ENCODE results near the gene CC2D2A.
A peak's percentile ranks its signal among the peaks of the same experiment; 100 is the strongest.

CC2D2A gene

DNA sequence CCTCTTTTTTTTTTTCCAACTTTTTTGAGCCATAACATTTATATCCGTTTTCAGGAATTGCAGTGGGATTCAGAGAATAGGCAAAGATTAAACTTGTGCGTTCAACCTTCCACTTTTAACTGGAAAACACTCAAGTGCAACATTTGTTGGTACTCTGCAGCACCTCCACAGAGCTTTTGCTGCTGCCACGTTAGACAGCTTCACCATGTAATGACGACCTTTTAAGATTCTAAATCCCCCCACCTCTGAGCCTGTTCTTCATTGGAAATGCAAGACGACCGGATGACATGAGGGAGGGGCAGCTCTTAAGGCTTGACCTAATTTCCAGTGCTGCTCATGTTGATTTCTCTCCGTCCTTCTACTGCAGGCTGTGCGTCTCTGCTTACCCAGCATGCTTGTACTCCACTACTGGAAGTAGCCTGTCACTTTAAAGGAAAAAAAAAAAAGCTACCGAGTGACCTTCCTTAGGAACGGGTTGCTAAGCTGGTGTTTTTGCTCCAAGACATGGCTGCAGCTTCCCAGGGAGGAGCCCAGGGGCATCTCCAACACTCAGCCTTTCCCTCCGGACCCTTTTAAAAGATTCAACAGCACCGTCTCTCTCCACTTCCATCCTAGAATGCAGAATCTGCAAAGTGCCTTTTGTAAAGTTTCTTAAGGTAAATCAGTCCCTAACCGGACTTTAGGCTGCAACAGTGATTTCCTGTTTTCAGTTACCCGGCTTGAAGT lies at the start of gene CC2D2A:
CC2D2A (plus strand) TSS at position 481 of the 726 bp plus-strand sequence. CDS start 6,051 bp downstream, outside the sequence.
- DNase-seq (ENCODE audit: low spot score) = no peak

DNA sequence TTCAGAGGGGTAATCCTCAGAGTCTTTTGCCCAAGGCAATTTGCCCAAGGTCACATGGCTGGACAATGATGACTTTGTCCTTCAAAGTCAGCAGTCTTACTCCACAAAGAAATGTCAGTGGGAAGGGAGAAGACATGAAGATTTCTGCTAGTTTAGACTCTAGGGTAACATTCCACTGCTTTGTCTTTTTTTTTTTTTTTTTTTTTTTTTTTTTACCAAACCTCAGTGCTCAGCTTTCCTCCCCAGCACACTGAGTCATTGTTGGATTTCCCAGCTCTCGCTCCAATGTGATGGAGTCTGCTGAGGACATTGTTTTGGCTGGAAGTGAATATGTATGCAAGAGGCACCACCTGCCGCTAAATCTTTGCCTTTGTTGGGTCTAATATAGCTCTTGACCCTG lies 49.0 kb upstream of the CC2D2A start:
- no peak for DNase-seq (ENCODE audit: low spot score)

DNA sequence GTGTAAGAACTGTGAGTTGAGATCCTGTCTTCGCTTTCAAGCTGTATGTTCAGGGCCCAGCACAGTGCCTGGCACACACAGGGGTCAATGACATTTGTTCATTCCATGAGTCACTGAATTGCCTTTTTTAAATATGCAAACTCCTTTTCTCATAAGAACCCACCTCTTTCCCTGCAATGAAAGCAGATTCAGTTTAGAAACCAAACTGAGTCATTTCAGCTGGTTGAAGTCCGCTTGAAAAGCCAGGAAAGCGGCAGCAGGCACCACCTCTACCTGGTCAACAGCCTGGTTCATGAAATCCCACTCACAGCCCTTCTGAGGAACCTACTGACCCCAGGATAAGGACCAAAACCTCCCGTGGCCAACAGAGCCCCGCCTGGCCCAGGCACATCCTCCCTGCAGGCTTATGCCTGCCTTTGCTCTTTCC lies 46.4 kb upstream of the CC2D2A start:
- DNase-seq (ENCODE audit: low spot score) = no peak

DNA sequence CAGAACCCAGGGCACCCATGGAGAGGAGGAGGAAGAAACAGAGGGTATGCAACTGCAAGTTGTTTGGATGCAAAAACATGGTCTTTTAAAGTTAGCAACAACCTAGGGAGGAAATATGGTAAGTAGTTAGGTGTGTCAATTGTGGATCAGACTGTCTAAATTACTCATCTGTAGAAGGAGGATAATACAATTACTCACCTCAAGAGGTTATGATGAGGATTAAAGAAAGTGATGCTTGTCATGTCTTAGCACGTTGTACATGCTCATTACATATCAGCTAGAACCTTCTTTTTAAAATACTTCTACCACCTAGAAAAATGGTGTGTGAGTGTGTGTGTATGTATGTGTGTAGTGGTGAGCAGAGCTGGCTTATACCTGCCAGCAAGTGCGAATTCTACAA lies 44.2 kb upstream of the CC2D2A start:
- DNase-seq (ENCODE audit: low spot score) = no peak

DNA sequence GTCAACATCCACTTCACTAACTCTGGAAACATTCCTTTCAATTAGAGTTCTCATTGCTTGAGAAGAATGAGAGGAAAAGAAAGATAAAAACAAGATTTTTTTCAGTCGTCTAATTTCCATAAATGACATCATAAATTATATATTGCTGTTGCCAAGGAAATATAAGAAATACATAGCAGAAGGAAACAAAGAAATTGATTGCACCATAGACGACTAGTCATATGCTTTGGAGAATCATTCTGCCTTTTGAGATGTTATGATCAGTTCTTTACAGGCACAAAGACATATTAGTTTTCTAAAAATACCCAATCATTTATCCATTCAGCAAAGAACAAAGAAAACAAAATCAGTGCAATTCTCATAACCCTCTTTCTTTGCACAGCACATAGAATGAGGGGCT lies 42.5 kb upstream of the CC2D2A start:
- DNase-seq (ENCODE audit: low spot score) = no peak

DNA sequence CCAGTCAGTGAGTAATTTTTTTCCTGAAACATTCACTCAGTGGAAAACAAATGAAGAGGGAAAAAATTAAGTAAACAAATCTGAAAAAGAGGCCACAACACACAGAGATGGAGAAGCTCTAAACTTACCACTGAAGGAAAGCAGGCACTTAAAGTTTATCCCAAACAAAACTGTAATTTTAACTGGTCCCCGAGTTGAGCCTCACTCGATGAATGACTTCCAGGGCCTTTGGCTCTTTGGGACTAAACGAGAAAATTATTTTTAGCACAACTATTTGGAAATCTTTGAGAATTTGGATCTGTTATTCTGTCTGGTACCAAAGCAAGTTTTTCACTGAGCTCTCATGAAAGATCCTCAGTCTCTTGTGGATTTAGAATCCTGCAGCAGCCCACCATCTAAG lies 42.0 kb upstream of the CC2D2A start, which contains the start of gene C1QTNF7:
C1QTNF7 (plus strand) TSS at position 333 of the 400 bp plus-strand sequence. CDS start 7,711 bp downstream, outside the sequence.
- no peak for DNase-seq (ENCODE audit: low spot score)

DNA sequence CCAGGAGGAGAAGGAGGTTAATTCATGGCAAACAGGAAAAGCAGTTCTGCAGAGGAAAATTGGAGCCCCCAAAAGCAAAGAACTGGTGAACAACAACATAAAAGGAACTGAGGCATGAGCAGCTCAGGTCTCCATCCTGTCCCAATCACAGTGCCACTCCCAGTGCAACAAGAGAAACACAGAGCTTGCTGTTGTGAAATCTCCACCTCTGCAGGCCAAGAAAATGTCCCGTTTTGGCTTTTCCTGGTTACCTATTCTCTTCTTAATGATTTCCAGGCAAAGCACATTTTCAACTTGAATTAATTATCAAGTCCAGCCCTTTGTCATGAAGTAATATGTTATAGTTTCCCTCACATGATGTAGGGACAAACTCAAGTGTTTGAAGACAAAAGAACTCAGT lies 41.1 kb upstream of the CC2D2A start:
- no peak for DNase-seq (ENCODE audit: low spot score)

DNA sequence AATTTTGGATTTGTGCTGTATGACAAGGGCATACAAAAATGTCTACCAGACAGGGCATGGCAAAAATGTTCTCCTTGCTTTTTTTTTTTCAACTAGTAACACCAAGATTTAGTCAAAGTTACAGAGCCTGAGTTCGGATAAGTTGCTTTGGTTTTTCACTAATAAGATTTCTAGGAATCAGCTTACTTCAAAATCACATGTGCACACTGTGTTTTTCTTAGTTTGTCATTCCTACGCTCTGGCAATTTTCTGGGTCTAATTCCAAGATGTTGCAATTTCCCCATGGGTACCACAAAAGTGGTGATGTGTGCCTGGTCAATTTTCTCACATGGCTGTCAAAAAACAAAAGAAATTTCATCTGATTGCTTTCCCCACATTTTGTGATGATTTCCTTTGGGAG lies 35.6 kb upstream of the CC2D2A start:
- DNase-seq (ENCODE audit: low spot score) = no peak

DNA sequence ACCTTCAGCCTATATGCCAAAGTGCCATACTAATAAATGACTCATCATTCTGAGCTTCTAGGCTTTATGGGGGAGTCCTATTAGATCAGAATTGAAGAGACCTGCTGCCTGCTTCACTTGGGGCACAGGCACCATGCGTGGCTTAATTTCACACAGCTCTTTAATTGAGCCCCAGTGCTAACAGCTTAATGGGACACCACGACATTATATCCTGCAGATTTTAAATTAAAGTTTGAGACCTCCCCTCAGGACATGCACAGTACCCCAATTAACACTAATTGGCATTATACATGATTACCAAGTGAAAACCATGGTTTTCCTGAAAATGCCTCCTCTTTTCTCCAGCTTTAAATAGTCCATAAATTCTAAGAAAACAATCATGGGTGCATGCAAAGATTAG lies 35.0 kb upstream of the CC2D2A start:
- no peak for DNase-seq (ENCODE audit: low spot score)

DNA sequence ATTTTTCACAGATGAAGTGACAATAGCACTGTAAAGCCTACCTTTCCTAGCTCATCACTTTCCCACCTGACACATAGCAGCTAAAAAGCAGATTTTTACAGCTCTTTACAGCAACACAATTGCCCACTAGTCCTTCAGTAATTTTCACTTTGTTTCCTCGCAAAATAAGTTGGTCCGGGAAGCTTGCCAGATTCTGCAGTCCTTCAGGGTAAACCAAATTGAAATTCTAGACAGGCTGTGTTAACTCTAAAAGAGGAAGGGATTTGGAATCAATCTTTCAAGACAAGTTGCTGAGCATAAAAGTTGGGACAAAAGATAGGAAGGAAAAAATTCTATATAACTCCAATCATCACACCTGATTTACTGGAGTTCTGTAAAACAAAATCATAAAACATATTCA lies 33.2 kb upstream of the CC2D2A start:
- DNase-seq (ENCODE audit: low spot score) = no peak

DNA sequence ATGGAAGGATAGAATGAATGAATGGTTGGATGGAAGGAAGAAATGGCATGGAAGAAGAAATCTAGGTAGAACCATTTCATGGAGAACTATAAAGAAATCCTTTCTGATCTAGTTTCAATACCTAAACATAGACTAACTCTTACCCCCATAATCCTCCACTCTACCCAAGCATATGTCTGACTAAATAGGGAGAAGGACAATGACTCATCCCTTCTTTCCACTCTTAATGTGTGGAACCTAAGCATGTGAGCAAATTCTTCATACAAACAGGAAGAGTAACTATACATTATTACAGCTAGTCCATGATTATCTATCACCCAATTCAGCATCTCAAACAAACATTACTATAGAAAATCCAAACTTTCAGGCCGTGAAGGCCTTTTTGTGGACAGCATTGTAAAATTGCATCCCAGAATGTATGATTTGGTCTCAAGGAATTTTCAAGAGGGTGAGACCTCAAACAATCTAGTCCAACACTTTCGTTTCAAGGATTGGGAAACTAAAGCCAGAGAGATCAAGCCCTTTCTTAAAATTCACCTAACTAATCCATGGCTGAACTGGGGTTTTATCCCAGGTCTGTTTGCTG lies 30.6 kb upstream of the CC2D2A start:
- DNase-seq (ENCODE audit: low spot score) = no peak

DNA sequence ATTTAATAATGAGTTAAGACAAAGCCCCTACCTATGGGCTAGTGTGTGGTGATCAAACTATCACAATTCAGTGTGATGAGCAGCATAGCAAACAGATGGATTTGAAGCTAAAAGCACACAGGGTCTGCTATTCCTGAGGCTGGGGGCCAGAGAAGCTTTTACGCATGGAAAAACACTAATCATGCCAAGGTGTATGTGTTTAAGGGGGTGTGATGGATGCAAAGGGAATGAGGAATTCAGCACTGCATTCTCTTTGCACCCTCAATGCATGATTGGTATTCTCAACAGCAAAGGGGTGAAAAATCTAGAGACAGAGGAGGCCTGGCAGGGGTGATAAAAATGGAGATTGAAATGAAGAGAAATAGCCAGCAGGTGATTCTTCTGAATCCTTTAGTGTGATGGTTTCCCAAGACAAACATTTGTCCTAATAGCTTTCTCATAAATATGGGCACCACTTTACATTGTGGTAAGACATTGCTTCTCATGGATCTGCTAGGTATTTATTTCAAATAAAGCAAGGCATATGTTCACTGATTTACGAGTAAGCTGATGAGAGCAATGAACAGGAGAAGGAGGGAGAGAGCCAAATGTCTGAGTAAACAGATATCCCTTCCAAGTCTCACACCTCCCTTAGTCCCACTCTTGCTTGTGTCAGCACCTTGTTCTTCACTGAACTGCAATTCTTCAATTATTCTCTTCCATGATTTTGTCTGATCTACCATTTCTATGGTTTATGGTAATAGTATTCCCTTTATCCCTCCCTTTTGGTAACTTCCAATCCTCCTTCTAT lies 26.1 kb upstream of the CC2D2A start:
- no peak for DNase-seq (ENCODE audit: low spot score)

DNA sequence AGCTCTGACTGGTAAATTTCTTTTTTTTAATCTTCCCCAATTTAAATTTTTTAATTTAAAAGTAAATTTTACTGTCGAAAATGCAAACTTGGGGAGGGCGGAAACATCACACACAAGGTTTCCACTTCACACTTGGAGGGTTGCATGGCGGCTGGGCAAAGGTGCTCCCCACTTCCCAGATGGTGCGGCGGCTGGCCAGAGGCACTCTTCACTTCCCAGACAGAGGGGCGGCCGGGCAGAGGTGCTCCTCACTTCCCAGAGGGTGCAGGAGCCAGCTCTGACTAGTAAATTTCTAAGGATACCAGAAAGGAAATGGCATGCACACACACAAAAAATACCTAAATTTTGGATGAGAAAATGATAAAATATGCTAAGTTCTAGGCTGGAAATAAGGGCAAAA lies 25.4 kb upstream of the CC2D2A start:
- DNase-seq (ENCODE audit: low spot score) = no peak

DNA sequence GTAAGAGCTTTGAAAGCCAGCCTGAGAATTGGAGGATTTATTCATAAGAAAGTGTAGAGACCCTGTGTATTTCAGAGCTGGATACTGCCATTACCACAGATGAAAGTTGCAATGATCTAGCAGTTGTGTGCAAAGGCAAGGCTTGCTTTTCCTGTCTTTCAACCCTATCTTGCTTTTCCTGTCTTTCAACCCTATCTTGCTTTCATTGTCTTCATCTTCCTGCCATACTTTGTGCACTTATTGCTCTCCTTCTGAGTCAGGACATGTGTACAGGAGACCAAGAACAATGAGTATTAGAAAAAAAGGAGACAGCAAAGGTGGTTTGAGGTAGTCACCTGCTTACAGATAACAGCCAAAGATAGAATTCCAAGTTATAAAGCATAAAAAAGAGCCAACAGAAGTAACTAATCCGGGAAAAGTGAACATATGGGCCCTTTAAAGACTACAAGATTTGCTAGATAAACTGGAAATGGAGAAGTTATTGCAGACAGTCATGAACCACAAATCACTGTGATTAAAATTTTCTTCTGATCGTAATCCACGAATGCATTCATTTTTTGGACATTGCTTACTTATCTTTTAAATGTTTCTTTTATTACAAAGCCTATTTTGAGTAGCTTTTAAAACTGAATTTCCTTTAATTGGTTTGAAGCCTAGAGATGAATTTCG lies 24.7 kb upstream of the CC2D2A start:
- DNase-seq (ENCODE audit: low spot score) = no peak

DNA sequence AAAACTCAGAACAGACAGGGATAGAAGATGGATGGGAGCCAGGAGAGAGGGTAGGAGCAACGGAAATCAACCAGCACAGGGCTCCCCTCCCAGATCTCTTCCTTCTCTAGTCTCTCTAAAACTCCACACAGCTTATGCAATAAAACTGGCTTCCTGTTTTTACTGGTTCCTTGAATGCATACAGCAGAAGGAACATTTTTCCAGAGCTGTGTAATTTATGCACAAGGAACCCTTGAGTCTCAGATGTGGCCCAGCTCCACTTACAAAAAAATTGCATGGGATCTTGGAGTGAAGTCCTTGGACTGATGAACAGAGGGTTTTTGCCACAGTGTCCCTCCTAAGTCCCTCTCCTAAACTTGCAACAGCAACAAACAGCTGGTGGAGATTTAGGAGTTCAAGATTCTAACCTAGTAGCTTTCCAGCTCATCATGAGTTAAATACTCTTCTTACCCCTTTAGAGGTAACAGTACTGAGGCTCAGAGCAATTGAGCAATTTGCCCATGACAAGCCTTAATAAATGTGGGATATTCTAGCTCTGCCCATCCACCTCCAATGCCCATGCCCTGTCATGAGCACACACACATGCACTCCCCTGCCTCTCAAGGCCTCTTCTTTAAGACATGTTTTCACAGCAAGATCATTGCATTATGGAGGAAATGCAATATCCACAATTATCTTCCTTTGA lies 18.4 kb upstream of the CC2D2A start:
- no peak for DNase-seq (ENCODE audit: low spot score)

DNA sequence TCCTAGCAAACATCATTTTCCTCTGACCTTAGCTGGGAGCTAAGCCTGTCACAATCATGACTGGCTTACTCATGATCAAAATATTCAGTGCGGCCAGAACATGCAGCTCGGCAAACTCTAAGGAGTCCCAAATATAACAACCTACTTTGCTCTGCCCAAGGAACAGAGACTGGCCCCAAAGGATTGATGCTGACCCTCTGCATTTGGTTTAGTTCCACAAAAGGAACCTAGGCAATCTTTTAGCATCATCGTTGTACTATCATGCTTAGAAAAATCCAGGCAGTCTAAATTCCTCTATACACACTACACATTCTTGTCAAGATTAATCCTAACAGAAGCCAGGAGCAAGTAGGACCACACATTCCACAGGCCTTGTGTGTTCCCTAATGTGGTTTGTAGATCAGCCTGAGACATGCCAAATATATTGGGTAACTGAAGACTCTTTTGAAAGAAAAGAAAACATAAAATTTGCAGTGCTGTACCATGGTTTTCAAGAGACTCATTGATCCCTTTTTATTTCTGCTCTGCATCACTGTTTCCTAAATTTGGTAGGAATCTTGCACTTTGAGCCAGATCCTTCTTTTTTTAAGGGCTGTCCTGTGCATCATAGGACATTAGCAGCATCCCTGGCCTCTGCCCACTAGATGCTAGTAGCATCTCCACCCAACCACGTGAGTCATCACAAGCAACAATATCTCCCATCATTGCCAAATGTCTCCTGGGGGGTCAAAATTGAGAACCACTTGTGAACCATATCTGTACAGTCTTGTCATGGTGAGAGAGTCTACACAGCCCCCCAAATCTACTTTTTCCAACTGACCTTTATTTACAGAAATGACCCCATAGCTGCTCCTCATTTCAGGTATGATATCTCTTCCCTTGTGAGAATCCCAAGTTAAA lies 17.6 kb upstream of the CC2D2A start:
- DNase-seq (ENCODE audit: low spot score) = no peak

DNA sequence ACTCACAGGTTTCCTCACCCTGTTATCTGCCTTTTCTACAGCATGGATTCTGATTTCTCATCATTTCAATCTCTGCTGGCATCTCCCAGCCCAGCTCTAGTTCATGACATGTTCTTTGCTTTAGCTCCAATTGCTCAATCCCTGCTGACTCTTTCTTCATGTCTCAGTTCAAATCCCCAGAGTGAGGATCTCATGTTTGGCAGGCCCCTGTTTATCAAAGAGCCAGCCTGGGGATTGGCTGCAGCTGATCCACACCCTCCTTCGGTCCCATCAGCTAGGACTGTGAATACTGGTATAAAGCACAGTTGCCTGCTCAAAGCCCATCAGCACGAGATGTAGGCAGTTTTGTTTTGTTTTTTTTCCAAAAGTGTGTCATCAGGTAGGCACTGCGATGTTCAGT lies 14.4 kb upstream of the CC2D2A start:
- DNase-seq (ENCODE audit: low spot score) = no peak

DNA sequence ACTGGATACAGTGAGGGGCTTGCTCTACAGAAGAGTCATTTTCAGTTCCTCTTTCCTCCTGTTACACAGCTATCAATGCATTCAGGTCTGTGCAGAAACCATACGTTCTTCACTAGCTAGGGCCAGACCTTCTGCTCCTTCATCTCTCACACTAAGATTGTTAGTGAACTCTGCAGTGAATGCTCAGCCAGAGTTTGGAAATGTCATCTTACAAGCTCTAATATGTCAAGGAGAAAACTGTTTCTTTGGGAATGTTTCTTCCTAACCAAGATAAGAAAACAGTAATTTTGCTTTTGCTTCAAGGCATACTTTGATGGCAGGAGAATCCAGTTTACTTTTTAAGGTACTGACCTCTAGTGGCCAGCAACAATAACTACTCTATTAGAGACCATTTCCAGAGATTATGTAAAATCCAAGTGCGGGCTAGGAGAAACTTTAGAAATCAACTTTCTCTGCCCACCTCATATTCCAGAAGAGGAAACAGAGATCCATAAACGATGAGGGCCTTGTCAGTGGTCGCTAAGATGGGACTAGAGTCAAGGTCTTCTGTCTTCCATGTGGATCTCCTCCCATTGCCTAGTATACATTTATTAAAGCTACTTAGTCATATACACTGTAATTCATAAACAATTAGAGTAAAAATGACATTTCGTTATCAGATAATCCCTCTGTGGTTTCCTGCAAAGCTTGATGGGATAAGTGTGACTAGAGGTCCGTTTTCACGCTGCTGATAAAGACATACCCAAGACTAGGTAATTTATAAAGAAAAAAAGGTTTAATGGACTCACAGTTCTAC lies 12.1 kb upstream of the CC2D2A start:
- peak; percentile 39 for DNase-seq (ENCODE audit: low spot score)

DNA sequence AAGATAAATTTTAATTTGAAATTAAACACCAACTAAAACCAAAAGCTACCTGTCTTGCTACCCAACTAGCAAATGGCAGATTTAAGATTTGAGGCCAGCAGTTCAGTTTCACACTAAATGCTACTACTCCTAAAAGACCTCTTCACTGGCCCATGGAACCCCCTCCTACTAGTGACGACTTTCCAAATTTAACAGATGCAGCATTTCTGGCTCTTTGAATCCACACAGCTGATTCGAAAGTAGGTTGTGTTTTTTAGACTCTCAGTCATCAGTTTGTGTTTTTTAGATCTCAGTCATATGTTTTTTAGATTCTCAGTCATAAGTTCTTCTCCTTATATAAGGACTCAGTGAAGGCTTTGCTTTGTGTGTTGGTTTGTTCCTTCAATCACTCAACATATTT lies 11.1 kb upstream of the CC2D2A start:
- DNase-seq (ENCODE audit: low spot score) = no peak

DNA sequence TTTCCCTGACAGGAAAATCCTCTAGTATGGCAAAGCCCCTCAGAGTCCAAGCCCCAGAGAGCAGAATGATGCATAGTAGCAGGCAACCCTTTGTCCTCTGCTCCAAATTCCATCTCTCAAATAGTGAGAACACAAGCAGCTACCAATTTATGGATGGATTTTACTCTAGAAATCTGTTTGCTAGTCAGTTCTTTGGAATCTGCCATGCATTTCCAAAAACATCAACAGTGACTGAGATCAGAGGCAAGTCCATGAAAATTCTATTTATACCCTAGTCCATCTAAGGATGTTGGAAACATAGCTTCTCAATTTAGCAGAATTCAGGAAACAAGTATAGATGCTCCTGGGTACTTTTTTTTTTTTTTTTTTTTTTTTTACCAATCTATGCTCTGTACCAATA lies 10.0 kb upstream of the CC2D2A start:
- DNase-seq (ENCODE audit: low spot score) = no peak
